HepG2 (cell line): ENCODE results near the gene SFTA2. TPM values are rescaled to one million over a fixed set of nuclear protein-coding genes. Genes with fewer than 3 reads are reported as not detected.
A peak's percentile ranks its signal among the peaks of the same experiment; 100 is the strongest.

Source experiments
- FOXM1 ChIP-seq: sonication (generic); formaldehyde crosslinking; IDR thresholded peaks from 2 replicates; pipeline ENCODE4 v1.5.0; 2020; ENCODE audit warnings: missing genetic modification reagents
- GPBP1L1 ChIP-seq: sonication (generic); formaldehyde crosslinking; IDR thresholded peaks from 2 replicates; pipeline ENCODE4 v1.5.0; 2020; ENCODE audit warnings: mild to moderate bottlenecking, missing genetic modification reagents
- HOMEZ ChIP-seq: IDR thresholded peaks from 2 replicates; pipeline ENCODE4 v1.6.1; 2016; ENCODE audit warnings: low read depth
- MAF1 ChIP-seq: sonication (generic); formaldehyde crosslinking; IDR thresholded peaks from 2 replicates; pipeline ENCODE4 v1.5.0; 2020; ENCODE audit warnings: missing genetic modification reagents, borderline replicate concordance
- MAFK ChIP-seq, 2 experiments: IDR thresholded peaks in 1 of 2; conservative IDR thresholded peaks in 1 of 2; 2 replicates each; pipeline ENCODE4 v1.6.1; 2011; ENCODE audit warnings: improper control_type of control experiment in 2 of 2, low read length in 2 of 2
- MATR3 ChIP-seq: sonication (generic); formaldehyde crosslinking; IDR thresholded peaks from 2 replicates; pipeline ENCODE4 v1.4.0; 2020; ENCODE audit warnings: missing genetic modification reagents
- NR0B2 ChIP-seq: sonication (generic); formaldehyde crosslinking; IDR thresholded peaks from 2 replicates; pipeline ENCODE4 v1.4.0; 2020; ENCODE audit warnings: mild to moderate bottlenecking, missing genetic modification reagents
- PAXIP1 ChIP-seq: sonication (generic); formaldehyde crosslinking; conservative IDR thresholded peaks from 2 replicates; pipeline ENCODE4 v1.4.0; 2020; ENCODE audit warnings: mild to moderate bottlenecking, missing genetic modification reagents, moderate library complexity
- PRPF4 ChIP-seq: fragments of 200-400 bp; formaldehyde crosslinking; IDR thresholded peaks from 2 replicates; pipeline ENCODE4 v1.6.1; 2016; ENCODE audit warnings: low read length, low read depth; ENCODE audit not compliant: poor library complexity, severe bottlenecking
- REPIN1 ChIP-seq: sonication (generic); formaldehyde crosslinking; IDR thresholded peaks from 2 replicates; pipeline ENCODE4 v1.8.0; 2022; ENCODE audit warnings: missing genetic modification reagents, low read depth, mild to moderate bottlenecking, borderline replicate concordance
- ZFP41 ChIP-seq: sonication (generic); formaldehyde crosslinking; IDR thresholded peaks from 2 replicates; pipeline ENCODE4 v1.4.0; 2020; ENCODE audit warnings: mild to moderate bottlenecking, missing genetic modification reagents, borderline replicate concordance
- ZIK1 ChIP-seq: sonication (generic); formaldehyde crosslinking; IDR thresholded peaks from 2 replicates; pipeline ENCODE4 v1.5.0; 2020; ENCODE audit warnings: mild to moderate bottlenecking, low read depth, missing genetic modification reagents, borderline replicate concordance
- ZNF124 ChIP-seq: sonication (generic); formaldehyde crosslinking; IDR thresholded peaks from 2 replicates; pipeline ENCODE4 v1.4.0; 2020; ENCODE audit warnings: missing genetic modification reagents
- ZNF230 ChIP-seq: sonication (generic); formaldehyde crosslinking; IDR thresholded peaks from 2 replicates; pipeline ENCODE4 v1.4.0; 2020; ENCODE audit warnings: mild to moderate bottlenecking, missing genetic modification reagents
- ZNF296 ChIP-seq: sonication (generic); formaldehyde crosslinking; conservative IDR thresholded peaks from 2 replicates; pipeline ENCODE4 v1.5.0; 2020; ENCODE audit warnings: mild to moderate bottlenecking, missing genetic modification reagents
- ZNF33B ChIP-seq: sonication (generic); formaldehyde crosslinking; IDR thresholded peaks from 2 replicates; pipeline ENCODE4 v1.5.1; 2020; ENCODE audit warnings: mild to moderate bottlenecking, missing genetic modification reagents
- ZNF775 ChIP-seq: sonication (generic); formaldehyde crosslinking; IDR thresholded peaks from 2 replicates; pipeline ENCODE4 v1.4.0; 2020; ENCODE audit warnings: missing genetic modification reagents, mild to moderate bottlenecking, moderate library complexity, borderline replicate concordance
- polyA plus RNA-seq, 8 experiments: library from polyadenylated mRNA; depleted of rRNA in 3 of 8; stranded (reverse) in 7 of 8; unstranded in 1 of 8; fragments of >200 nt; fragmentation: Illumina TruSeq in 4 of 8; extraction: Trizol in 4 of 8; gene quantifications; 2 replicates each; pipeline versions ENCODE4 v1.2.1 to v1.2.3, GENCODE V29; 2011 to 2016; ENCODE audit warnings: low read depth in 4 of 8, missing spikeins in 1 of 8, mixed read lengths in 1 of 8; ENCODE audit not compliant: insufficient read depth in 1 of 8
- total RNA-seq, 5 experiments: library from RNA; depleted of rRNA; stranded (reverse); fragments of >200 nt; fragmentation: Illumina TruSeq; extraction: Trizol; gene quantifications; 2 replicates each; pipeline ENCODE4 v1.2.3, GENCODE V29; 2016; ENCODE audit warnings: low read depth in 1 of 5
- TF ChIP-seq, protein P1 (sequence below): sonication (generic); formaldehyde crosslinking; IDR thresholded peaks from 2 replicates; pipeline ENCODE4 v1.5.0; 2020; ENCODE audit warnings: mild to moderate bottlenecking, missing genetic modification reagents
- TF ChIP-seq, protein P2 (sequence below): sonication (generic); formaldehyde crosslinking; IDR thresholded peaks from 2 replicates; pipeline ENCODE4 v1.8.0; 2023; ENCODE audit warnings: mild to moderate bottlenecking, missing genetic modification reagents

Gene SFTA2
- total and polyA plus RNA-seq, 2 of the 13 experiments (the other 11 are each of a cell fraction or from before 2014, with no cell fraction given): not detected

DNA sequence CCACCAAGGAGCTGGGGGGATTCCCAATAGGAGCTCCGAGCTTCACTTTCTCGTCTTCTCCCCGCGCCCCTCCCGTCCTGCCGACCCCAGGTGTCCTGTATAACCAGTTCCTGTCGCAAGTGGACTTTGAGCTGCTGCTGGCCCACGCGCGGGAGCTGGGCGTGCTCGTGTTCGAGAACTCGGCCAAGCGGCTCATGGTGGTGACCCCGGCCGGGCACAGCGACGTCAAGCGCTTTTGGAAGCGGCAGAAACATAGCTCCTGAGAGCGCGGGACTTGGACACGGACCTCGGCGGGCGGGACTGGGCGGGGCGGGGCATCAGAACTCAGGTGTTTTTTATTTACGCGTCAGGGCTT lies 18.3 kb downstream of the SFTA2 start (continued):
- no peak for TF ChIP-seq ZNF124
- TF ChIP-seq, protein P1, sequence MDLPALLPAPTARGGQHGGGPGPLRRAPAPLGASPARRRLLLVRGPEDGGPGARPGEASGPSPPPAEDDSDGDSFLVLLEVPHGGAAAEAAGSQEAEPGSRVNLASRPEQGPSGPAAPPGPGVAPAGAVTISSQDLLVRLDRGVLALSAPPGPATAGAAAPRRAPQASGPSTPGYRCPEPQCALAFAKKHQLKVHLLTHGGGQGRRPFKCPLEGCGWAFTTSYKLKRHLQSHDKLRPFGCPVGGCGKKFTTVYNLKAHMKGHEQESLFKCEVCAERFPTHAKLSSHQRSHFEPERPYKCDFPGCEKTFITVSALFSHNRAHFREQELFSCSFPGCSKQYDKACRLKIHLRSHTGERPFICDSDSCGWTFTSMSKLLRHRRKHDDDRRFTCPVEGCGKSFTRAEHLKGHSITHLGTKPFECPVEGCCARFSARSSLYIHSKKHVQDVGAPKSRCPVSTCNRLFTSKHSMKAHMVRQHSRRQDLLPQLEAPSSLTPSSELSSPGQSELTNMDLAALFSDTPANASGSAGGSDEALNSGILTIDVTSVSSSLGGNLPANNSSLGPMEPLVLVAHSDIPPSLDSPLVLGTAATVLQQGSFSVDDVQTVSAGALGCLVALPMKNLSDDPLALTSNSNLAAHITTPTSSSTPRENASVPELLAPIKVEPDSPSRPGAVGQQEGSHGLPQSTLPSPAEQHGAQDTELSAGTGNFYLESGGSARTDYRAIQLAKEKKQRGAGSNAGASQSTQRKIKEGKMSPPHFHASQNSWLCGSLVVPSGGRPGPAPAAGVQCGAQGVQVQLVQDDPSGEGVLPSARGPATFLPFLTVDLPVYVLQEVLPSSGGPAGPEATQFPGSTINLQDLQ: no peak
- TF ChIP-seq ZIK1 (CRISPR knock-in tag): no peak
- TF ChIP-seq HOMEZ (CRISPR knock-in tag): no peak
- no peak for TF ChIP-seq ZNF33B (CRISPR knock-in tag)
- no peak for TF ChIP-seq NR0B2 (CRISPR knock-in tag)
- TF ChIP-seq MAF1 (CRISPR knock-in tag): no peak
- no peak for TF ChIP-seq PAXIP1 (CRISPR knock-in tag)
- TF ChIP-seq, protein P2, sequence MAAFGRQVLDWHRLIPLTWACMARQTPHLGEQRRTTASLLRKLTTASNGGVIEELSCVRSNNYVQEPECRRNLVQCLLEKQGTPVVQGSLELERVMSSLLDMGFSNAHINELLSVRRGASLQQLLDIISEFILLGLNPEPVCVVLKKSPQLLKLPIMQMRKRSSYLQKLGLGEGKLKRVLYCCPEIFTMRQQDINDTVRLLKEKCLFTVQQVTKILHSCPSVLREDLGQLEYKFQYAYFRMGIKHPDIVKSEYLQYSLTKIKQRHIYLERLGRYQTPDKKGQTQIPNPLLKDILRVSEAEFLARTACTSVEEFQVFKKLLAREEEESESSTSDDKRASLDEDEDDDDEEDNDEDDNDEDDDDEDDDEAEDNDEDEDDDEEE (CRISPR knock-in tag): no peak
- TF ChIP-seq MAFK (conservative IDR thresholded peaks at IDR 0.05 in 1 of 2, IDR thresholded peaks at IDR 0.05 in 1 of 2; ENCODE audit: low read length in 2 of 2): no peak
- peak; percentile 98 for TF ChIP-seq PRPF4
- no peak for TF ChIP-seq ZNF296 (CRISPR knock-in tag)
- no peak for TF ChIP-seq ZNF230
- TF ChIP-seq ZFP41: no peak
- TF ChIP-seq ZNF775: 0 out of 2 replicates have a peak, but pooled peaks have one; percentile 18
- no peak; the same call in 1 of the 2 replicates for TF ChIP-seq REPIN1 (CRISPR knock-in tag)
- TF ChIP-seq GPBP1L1 (CRISPR knock-in tag): no peak
- no peak for TF ChIP-seq MATR3
- no peak for TF ChIP-seq FOXM1 (CRISPR knock-in tag)
